B cell (primary cell): Measurements from ENCODE around the gene CTNNA1. TPM values are rescaled to one million over a fixed set of nuclear protein-coding genes. Genes with fewer than 3 reads are reported as not detected.

Experiments
- ATAC-seq: fragments of 200-7000 bp; cut with Tn5 transposase; one replicate; pipeline ENCODE4 v1.10.0; 2021; ENCODE audit warnings: low read depth, mild to moderate bottlenecking, moderate number of reproducible peaks, moderate library complexity
- CTCF ChIA-PET: fragments of 350-600 bp; sonication (Branson Sonifier 250); formaldehyde crosslinking; loops from one replicate; lab custom pipeline; 2021; ENCODE audit warnings: antibody characterized with exemption, inconsistent platforms; lab: Charles Lee
- POLR2A ChIA-PET: fragments of 350-600 bp; sonication (Branson Sonifier 250); formaldehyde crosslinking; loops from one replicate; lab custom pipeline; 2021; ENCODE audit warnings: antibody characterized with exemption; lab: Charles Lee
- DNase-seq: peaks from one replicate; pipeline ENCODE4 v3.0.0; 2013
- H2AFZ ChIP-seq: 2 replicates; pipeline ENCODE4 v1.6.1; 2012; ENCODE audit warnings: mild to moderate bottlenecking, low read depth, low read length; ENCODE audit not compliant: insufficient read depth, poor library complexity, severe bottlenecking
- H3K27ac ChIP-seq, 2 donors: 1 replicate in 1 of 2; 2 replicates in 1 of 2; pipeline ENCODE4 v1.5.1; 2012 to 2013; ENCODE audit warnings: low read length in 2 of 2, mild to moderate bottlenecking in 2 of 2, moderate library complexity in 1 of 2
- H3K27me3 ChIP-seq, 4 experiments: fragments of 200-600 bp in 1 of 4; sonication (generic) in 1 of 4; replicated peaks in 1 of 4; 1 replicate in 2 of 4; 2 replicates in 2 of 4; pipeline versions ENCODE4 v1.6.1 to v1.7.0; 2013 to 2016; ENCODE audit warnings: low read length in 3 of 4, mild to moderate bottlenecking in 2 of 4, mixed read lengths in 1 of 4, moderate library complexity in 1 of 4; ENCODE audit not compliant: insufficient read depth in 4 of 4, control insufficient read depth in 3 of 4; ENCODE audit errors: control extremely low read depth in 1 of 4
- H3K36me3 ChIP-seq, 2 experiments: replicated peaks in 1 of 2; 1 replicate in 1 of 2; 2 replicates in 1 of 2; pipeline versions ENCODE4 v1.6.1 to v1.7.1; 2013; ENCODE audit warnings: low read length in 1 of 2; ENCODE audit not compliant: insufficient read depth in 2 of 2, control insufficient read depth in 1 of 2; ENCODE audit errors: control extremely low read depth in 1 of 2, extremely low read depth in 1 of 2
- H3K4me1 ChIP-seq, 2 donors: fragments of 200-600 bp in 1 of 2; sonication (generic) in 1 of 2; 1 replicate in 1 of 2; 2 replicates in 1 of 2; pipeline versions ENCODE4 v1.5.1 to v1.6.1; 2013 to 2017; ENCODE audit warnings: low read length in 2 of 2; ENCODE audit not compliant: control insufficient read depth in 2 of 2, insufficient read depth in 2 of 2
- H3K4me2 ChIP-seq: replicated peaks from 2 replicates; pipeline ENCODE3; 2012; ENCODE audit warnings: mild to moderate bottlenecking, low read depth, low read length; ENCODE audit not compliant: poor library complexity, severe bottlenecking
- H3K4me3 ChIP-seq, 5 experiments: fragments of 200-600 bp in 1 of 5; sonication (generic) in 1 of 5; 1 replicate in 3 of 5; 2 replicates in 2 of 5; pipeline versions ENCODE4 v1.5.1 to v1.7.0; 2011 to 2016; ENCODE audit warnings: low read length in 4 of 5, mild to moderate bottlenecking in 4 of 5, low read depth in 2 of 5, control low read depth in 1 of 5, moderate library complexity in 1 of 5; ENCODE audit not compliant: insufficient read depth in 1 of 5; ENCODE audit errors: control extremely low read depth in 1 of 5, extremely low read depth in 1 of 5
- H3K79me2 ChIP-seq: fragments of 200-600 bp; sonication (generic); one replicate; pipeline ENCODE4 v1.6.0; 2016; ENCODE audit warnings: low read length; ENCODE audit not compliant: control insufficient read depth, insufficient read depth
- H3K9ac ChIP-seq: fragments of 200-600 bp; sonication (generic); 2 replicates; pipeline ENCODE4 v1.6.1; 2017; ENCODE audit warnings: mild to moderate bottlenecking, low read length, moderate library complexity
- H3K9me3 ChIP-seq, 3 donors: one replicate each; pipeline versions ENCODE4 v1.6.1 to v1.7.1; 2013; ENCODE audit warnings: low read length in 2 of 3; ENCODE audit not compliant: control insufficient read depth in 2 of 3, insufficient read depth in 1 of 3; ENCODE audit errors: control extremely low read depth in 1 of 3
- H4K20me1 ChIP-seq: 2 replicates; pipeline ENCODE4 v1.6.0; 2012; ENCODE audit warnings: mild to moderate bottlenecking, low read length; ENCODE audit not compliant: insufficient read depth, control insufficient read depth, poor library complexity, severe bottlenecking
- H3K27ac Mint-ChIP-seq: one replicate; pipeline ENCODE4 v1.8.0; 2021; ENCODE audit warnings: mixed read lengths
- H3K27me3 Mint-ChIP-seq: one replicate; pipeline ENCODE4 v1.8.0; 2021; ENCODE audit warnings: mixed read lengths
- H3K4me1 Mint-ChIP-seq: one replicate; pipeline ENCODE4 v1.8.0; 2021; ENCODE audit warnings: mixed read lengths
- H3K4me3 Mint-ChIP-seq: one replicate; pipeline ENCODE4 v1.8.0; 2021; ENCODE audit warnings: mixed read lengths
- H3K9me3 Mint-ChIP-seq: one replicate; pipeline ENCODE4 v1.8.0; 2022; ENCODE audit warnings: mixed read lengths; ENCODE audit not compliant: insufficient read depth
- EZH2 ChIP-seq: IDR thresholded peaks from 2 replicates; pipeline ENCODE4 v1.6.1; 2012; ENCODE audit warnings: borderline replicate concordance, low read depth, mild to moderate bottlenecking, moderate library complexity, low read length; ENCODE audit not compliant: insufficient read depth, poor library complexity, severe bottlenecking
- WGBS: methylation state at CpG from one replicate; pipeline ENCODE4 v1.1.5; 2013; ENCODE audit warnings: missing lambda C conversion rate; ENCODE audit not compliant: insufficient coverage; 5-methylcytosine and 5-hydroxymethylcytosine counted together
- intact Hi-C: fragments of 100-400 bp; cut with micrococcal nuclease; formaldehyde crosslinking; loops from one replicate; pipeline ENCODE4 v1.10.0; 2022
- polyA plus RNA-seq: library from polyadenylated mRNA; depleted of rRNA; stranded (reverse); fragments of >200 nt; gene quantifications from 2 replicates; pipeline ENCODE4 v1.2.3, GENCODE V29; 2012
- total RNA-seq, 2 donors: library from RNA; stranded (reverse); fragments of 120-200 nt in 1 of 2; gene quantifications; 1 replicate in 1 of 2; 2 replicates in 1 of 2; pipeline versions ENCODE4 v1.2.3 to v1.2.4, GENCODE V29; 2013 to 2022
- TF ChIP-seq, protein P1 (sequence below): fragments of 200-600 bp; IDR thresholded peaks from one replicate; pipeline ENCODE4 v1.8.0; 2022; ENCODE audit warnings: antibody characterized with exemption, mild to moderate bottlenecking

CTNNA1 gene
- total and polyA plus RNA-seq, 2 donors (not counting 1 experiment from before 2014, with no cell fraction given): 22.7 to 96.0 TPM

DNA sequence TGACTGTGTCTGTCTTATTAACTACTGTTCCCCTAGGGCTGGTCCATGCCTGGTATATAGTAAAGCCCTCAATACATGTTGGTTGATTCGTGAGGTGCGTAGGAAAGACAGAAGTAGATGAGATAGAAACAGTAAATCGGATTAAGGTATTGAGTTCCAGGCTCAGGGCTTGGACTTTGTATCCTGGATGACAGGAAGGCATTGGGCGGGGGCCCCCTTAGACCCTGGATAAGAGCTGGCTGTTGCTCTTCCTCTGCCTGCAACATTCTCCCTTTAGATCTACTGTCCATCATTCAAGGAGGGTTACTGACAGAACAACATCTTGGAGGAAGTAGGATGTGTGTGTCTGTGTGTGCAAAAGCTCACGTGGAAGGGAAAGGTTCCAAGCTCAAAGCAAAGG lies 31.2 kb upstream of the CTNNA1 start:
- H3K4me2 ChIP-seq: no peak overlapping the region

DNA sequence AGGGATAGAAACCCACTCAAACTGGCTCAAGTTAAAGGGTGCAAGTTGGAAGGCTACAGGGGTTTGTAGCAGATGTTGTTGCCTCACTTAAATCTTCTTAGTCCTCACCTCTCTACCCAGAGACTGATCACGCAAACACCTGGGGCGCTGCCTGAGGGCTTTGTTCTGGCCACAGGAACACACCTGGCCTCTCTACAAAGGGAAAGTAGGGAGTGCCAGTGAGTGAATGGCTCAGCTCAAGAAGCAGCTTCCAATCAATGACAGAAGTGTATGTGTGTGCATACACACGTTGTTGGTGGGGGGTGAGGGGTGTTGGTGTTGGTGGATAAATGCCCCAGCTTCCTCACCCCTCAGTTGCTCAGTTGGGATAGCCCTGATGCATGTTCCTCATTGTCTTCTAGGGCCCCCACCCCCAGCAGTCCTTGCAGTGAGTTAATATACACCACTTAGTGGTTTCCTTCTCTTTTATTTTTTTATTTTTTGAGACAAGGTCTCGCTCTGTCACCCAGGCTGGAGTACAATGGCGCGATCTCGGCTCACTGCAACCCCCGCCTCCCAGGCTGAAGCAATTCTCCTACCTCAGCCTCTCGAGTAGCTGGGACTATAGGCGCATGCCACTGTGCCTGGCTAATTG lies 30.6 kb upstream of the CTNNA1 start:
- no peak overlapping the region for H3K27ac ChIP-seq
- H3K4me1 Mint-ChIP-seq: peaks cover 3% of the 10 kb centered on the region
- H3K27me3 Mint-ChIP-seq: peaks cover 18% of the 10 kb centered on the region
- H4K20me1 ChIP-seq: no peaks in the 10 kb centered on the region
- no peak overlapping the region for H2AFZ ChIP-seq
- 41% methylated on average over 3 of the region's 10 CpGs for WGBS
- H3K9me3 Mint-ChIP-seq: no peaks in the 10 kb centered on the region
- H3K4me2 ChIP-seq: no peak overlapping the region
- no peak overlapping the region for H3K4me3 ChIP-seq
- intact Hi-C loops: no loop called here
- no peaks in the 10 kb centered on the region for H3K36me3 ChIP-seq
- H3K79me2 ChIP-seq: no peaks in the 10 kb centered on the region
- H3K4me3 Mint-ChIP-seq: no peak overlapping the region
- no peak overlapping the region for H3K27ac Mint-ChIP-seq
- TF ChIP-seq, protein P1, sequence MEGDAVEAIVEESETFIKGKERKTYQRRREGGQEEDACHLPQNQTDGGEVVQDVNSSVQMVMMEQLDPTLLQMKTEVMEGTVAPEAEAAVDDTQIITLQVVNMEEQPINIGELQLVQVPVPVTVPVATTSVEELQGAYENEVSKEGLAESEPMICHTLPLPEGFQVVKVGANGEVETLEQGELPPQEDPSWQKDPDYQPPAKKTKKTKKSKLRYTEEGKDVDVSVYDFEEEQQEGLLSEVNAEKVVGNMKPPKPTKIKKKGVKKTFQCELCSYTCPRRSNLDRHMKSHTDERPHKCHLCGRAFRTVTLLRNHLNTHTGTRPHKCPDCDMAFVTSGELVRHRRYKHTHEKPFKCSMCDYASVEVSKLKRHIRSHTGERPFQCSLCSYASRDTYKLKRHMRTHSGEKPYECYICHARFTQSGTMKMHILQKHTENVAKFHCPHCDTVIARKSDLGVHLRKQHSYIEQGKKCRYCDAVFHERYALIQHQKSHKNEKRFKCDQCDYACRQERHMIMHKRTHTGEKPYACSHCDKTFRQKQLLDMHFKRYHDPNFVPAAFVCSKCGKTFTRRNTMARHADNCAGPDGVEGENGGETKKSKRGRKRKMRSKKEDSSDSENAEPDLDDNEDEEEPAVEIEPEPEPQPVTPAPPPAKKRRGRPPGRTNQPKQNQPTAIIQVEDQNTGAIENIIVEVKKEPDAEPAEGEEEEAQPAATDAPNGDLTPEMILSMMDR: no peak
- TF ChIP-seq EZH2: no peak
- peaks cover 5 to 10% of the 10 kb centered on the region in 2 donors for H3K4me1 ChIP-seq
- H3K9me3 ChIP-seq: no peaks in the 10 kb centered on the region
- ChIA-PET CTCF (no interaction called here), POLR2A (no interaction called here)
- no peak for ATAC-seq
- H3K9ac ChIP-seq: no peak overlapping the region
- DNase-seq: no peak
- H3K27me3 ChIP-seq: peaks cover 0 to 7% (median 3%) of the 10 kb centered on the region in 4 experiments

More for the DNA sequence above, 31.2 kb upstream of the CTNNA1 start:
- no peaks in the 10 kb centered on the region for H3K9me3 ChIP-seq
- peaks cover 18% of the 10 kb centered on the region for H3K27me3 Mint-ChIP-seq
- H3K9me3 Mint-ChIP-seq: no peaks in the 10 kb centered on the region
- CTCF ChIA-PET: no interaction called here
- H3K27ac ChIP-seq: no peak overlapping the region
- no peak overlapping the region for H2AFZ ChIP-seq
- no peaks in the 10 kb centered on the region for H3K36me3 ChIP-seq
- H3K4me3 ChIP-seq: no peak overlapping the region
- H3K27me3 ChIP-seq: peaks cover 0 to 7% (median 3%) of the 10 kb centered on the region in 4 experiments
- H3K4me1 ChIP-seq: peaks cover 2 to 5% of the 10 kb centered on the region in 2 donors
- TF ChIP-seq, protein P1: no peak
- no peak for TF ChIP-seq EZH2
- 88% methylated on average over 5 of the region's 5 CpGs for WGBS
- POLR2A ChIA-PET: no interaction called here
- DNase-seq: no peak
- no peak for ATAC-seq
- no peak overlapping the region for H3K27ac Mint-ChIP-seq
- peaks cover 3% of the 10 kb centered on the region for H3K4me1 Mint-ChIP-seq
- H3K9ac ChIP-seq: no peak overlapping the region
- H3K79me2 ChIP-seq: no peaks in the 10 kb centered on the region
- H4K20me1 ChIP-seq: no peaks in the 10 kb centered on the region
- no peak overlapping the region for H3K4me3 Mint-ChIP-seq
- intact Hi-C loops: no loop called here
